Loucy (cell line): ENCODE measurements around the gene RAVER2.
"Not testable (repeated sequence)": the region's sequence is repeated elsewhere in the genome, so short reads cannot be mapped to it uniquely, and the experiment has no call there.

ENCODE experiments used
- H2AFZ ChIP-seq: fragments of 200-600 bp; sonication (generic); 2 replicates; pipeline ENCODE4 v1.6.0; 2016; ENCODE audit warnings: antibody characterized with exemption, mild to moderate bottlenecking, low read length, moderate library complexity
- H3F3A ChIP-seq: fragments of 200-600 bp; 2 replicates; pipeline ENCODE4 v1.6.0; 2016; ENCODE audit warnings: antibody characterized with exemption, low read depth, mild to moderate bottlenecking
- H3K27me3 ChIP-seq: fragments of 200-600 bp; sonication (generic); 2 replicates; pipeline ENCODE4 v1.6.1; 2014; ENCODE audit warnings: low read length, mild to moderate bottlenecking; ENCODE audit not compliant: insufficient read depth, poor library complexity, severe bottlenecking
- H3K36me3 ChIP-seq: fragments of 200-600 bp; sonication (generic); 2 replicates; pipeline ENCODE4 v1.6.1; 2016; ENCODE audit warnings: low read length; ENCODE audit not compliant: insufficient read depth
- H3K4me1 ChIP-seq: fragments of 200-600 bp; sonication (generic); 2 replicates; pipeline ENCODE4 v1.5.1; 2014; ENCODE audit warnings: low read length, mild to moderate bottlenecking; ENCODE audit not compliant: insufficient read depth, poor library complexity, severe bottlenecking
- H3K4me2 ChIP-seq: fragments of 200-600 bp; sonication (generic); 2 replicates; pipeline ENCODE4 v1.6.0; 2014; ENCODE audit warnings: antibody characterized with exemption, low read length, low read depth, mild to moderate bottlenecking; ENCODE audit not compliant: poor library complexity, severe bottlenecking
- H3K4me3 ChIP-seq: fragments of 200-600 bp; sonication (generic); 2 replicates; pipeline ENCODE4 v1.5.1; 2014; ENCODE audit warnings: low read length, mild to moderate bottlenecking, mixed read lengths; ENCODE audit not compliant: poor library complexity, severe bottlenecking
- H3K79me2 ChIP-seq: fragments of 200-600 bp; sonication (generic); 2 replicates; pipeline ENCODE4 v1.6.1; 2014; ENCODE audit warnings: low read length; ENCODE audit not compliant: insufficient read depth
- H3K9ac ChIP-seq: fragments of 200-600 bp; sonication (generic); 2 replicates; pipeline ENCODE4 v1.6.0; 2014; ENCODE audit warnings: mild to moderate bottlenecking, low read depth, low read length, moderate library complexity; ENCODE audit not compliant: poor library complexity, severe bottlenecking
- H3K9me2 ChIP-seq: fragments of 200-600 bp; sonication (generic); replicated peaks from 2 replicates; pipeline ENCODE4 v1.6.1; 2016; ENCODE audit warnings: low read depth, low read length, mixed read lengths
- H3K9me3 ChIP-seq: fragments of 200-600 bp; sonication (generic); 2 replicates; pipeline ENCODE4 v1.6.1; 2014; ENCODE audit warnings: mild to moderate bottlenecking, antibody characterized with exemption, low read length, low read depth; ENCODE audit not compliant: insufficient read depth
- H4K20me1 ChIP-seq: fragments of 200-600 bp; sonication (generic); 2 replicates; pipeline ENCODE4 v1.6.0; 2014; ENCODE audit warnings: antibody characterized with exemption, low read length, mild to moderate bottlenecking; ENCODE audit not compliant: insufficient read depth, poor library complexity, severe bottlenecking
- CTCF ChIP-seq: fragments of 200-600 bp; sonication (generic); conservative IDR thresholded peaks from 2 replicates; pipeline ENCODE4 v1.5.1; 2014; ENCODE audit warnings: mild to moderate bottlenecking, antibody characterized with exemption, low read length
- EZH2phosphoT487 ChIP-seq: fragments of 200-600 bp; IDR thresholded peaks from 2 replicates; pipeline ENCODE4 v1.6.1; 2018; ENCODE audit warnings: antibody characterized with exemption, mild to moderate bottlenecking, moderate library complexity, borderline replicate concordance

The RAVER2 gene

GRCh38 chr1:64727861-64728260 lies 17.0 kb upstream of the RAVER2 start:
- Histone ChIP-seq H3K4me2 (no peak overlapping the region), H4K20me1 (no peaks in the 10 kb centered on the region), H3F3A (no peaks in the 10 kb centered on the region), H3K79me2 (no peaks in the 10 kb centered on the region), H3K4me3 (no peak overlapping the region), H3K9me3 (no peaks in the 10 kb centered on the region), H3K36me3 (no peaks in the 10 kb centered on the region), H3K9me2 (no peaks in the 10 kb centered on the region), H3K4me1 (peaks cover 3% of the 10 kb centered on the region), H2AFZ (no peak overlapping the region), H3K9ac (no peak overlapping the region), H3K27me3 (no peaks in the 10 kb centered on the region)
- no peak for TF ChIP-seq CTCF
- TF ChIP-seq EZH2phosphoT487: no peak

DNA sequence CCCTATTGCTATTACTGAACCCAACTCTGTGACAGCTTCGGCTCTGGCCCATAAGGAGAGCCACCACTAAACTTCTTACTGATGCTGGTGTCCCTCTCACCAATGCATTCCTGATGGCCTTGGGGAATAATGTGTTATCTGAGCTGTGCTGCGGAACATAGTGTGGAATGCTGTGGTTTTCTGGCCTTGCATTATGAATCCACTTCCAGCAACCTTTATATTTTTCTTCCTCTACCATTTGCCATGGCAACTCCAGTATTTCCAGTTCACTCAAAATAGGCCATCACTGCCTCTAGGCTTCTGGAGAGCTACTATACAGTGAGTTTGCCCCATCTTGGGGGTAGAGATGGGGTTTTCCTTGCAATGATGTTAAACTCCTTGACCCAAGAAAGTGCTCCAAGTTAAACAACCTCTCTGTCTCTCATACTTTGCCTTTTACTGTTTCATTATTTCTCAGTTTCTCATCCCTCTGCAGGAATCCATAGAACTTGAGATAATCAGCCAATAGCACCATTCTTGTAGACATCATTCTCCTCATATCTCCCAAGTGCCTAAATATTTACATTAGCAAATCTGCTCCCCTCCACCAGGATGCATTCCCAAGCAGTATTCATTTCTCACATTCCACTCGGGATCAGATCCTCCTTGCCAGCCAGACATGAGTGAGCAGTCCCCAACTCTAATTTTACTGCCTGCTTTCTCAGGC lies 11.1 kb upstream of the RAVER2 start:
- Histone ChIP-seq H3K4me2 (no peak overlapping the region), H3K79me2 (no peaks in the 10 kb centered on the region), H3F3A (no peaks in the 10 kb centered on the region), H3K9me2 (no peaks in the 10 kb centered on the region), H3K4me1 (no peaks in the 10 kb centered on the region), H3K36me3 (no peaks in the 10 kb centered on the region), H4K20me1 (no peaks in the 10 kb centered on the region), H3K9me3 (no peaks in the 10 kb centered on the region), H3K4me3 (no peak overlapping the region), H3K9ac (no peak overlapping the region), H3K27me3 (no peaks in the 10 kb centered on the region), H2AFZ (no peak overlapping the region)
- TF ChIP-seq EZH2phosphoT487 (no peak), CTCF (no peak)

DNA sequence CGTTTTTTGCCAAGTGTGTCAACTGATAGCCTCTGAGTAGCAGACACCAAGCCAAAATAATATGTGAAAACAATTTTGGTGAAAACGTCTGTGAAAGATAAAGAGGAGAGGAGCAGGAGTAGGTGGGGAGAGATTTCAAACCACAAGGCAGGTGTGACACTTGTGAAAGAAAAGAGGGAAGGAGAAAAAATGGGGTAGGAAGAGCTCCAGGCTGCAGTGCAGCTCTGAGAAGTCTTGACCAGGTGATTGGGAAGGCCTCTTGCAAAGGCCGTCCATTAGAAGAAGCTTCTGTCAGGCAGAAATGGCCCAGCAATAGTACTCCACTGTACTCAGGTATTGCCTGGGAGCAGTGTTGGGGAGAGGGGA lies 10.6 kb upstream of the RAVER2 start:
- H4K20me1 ChIP-seq: no peaks in the 10 kb centered on the region
- H3K9ac ChIP-seq: no peak overlapping the region

DNA sequence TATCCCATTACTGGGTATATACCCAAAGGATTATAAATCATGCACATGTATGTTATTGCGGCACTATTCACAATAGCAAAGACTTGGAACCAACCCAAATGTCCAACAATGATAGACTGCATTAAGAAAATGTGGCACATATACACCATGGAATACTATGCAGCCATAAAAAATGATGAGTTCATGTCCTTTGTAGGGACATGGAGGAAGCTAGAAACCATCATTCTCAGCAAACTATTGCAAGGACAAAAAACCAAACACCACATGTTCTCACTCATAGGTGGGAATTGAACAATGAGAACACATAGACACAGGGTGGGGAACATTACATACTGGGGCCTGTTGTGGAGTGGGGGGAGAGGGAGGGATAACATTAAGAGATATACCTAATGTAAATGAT lies 4.2 kb upstream of the RAVER2 start:
- H3K4me1 ChIP-seq: peaks cover 16% of the 10 kb centered on the region
- not testable (repeated sequence) for H3F3A ChIP-seq, H3K9ac ChIP-seq, H3K4me3 ChIP-seq, H3K9me2 ChIP-seq, H3K79me2 ChIP-seq, H3K36me3 ChIP-seq, H3K4me2 ChIP-seq, H4K20me1 ChIP-seq, H3K9me3 ChIP-seq, H3K27me3 ChIP-seq, H2AFZ ChIP-seq

More for the DNA sequence above, 10.6 kb upstream of the RAVER2 start:
- no peak for TF ChIP-seq EZH2phosphoT487
- TF ChIP-seq CTCF: no peak
- Histone ChIP-seq H3K4me3 (no peak overlapping the region), H3F3A (no peaks in the 10 kb centered on the region), H3K27me3 (no peaks in the 10 kb centered on the region), H3K4me1 (peaks cover 4% of the 10 kb centered on the region), H3K36me3 (no peaks in the 10 kb centered on the region), H3K79me2 (no peaks in the 10 kb centered on the region), H3K9me3 (no peaks in the 10 kb centered on the region), H2AFZ (no peak overlapping the region), H3K4me2 (no peak overlapping the region), H3K9me2 (no peaks in the 10 kb centered on the region)
